Measurements from ENCODE around the gene BICRA. TPM values are rescaled to one million over a fixed set of nuclear protein-coding genes. Genes with fewer than 3 reads are reported as not detected.
"Not testable (repeated sequence)": the region's sequence is repeated elsewhere in the genome, so short reads cannot be mapped to it uniquely, and the experiment has no call there.

BICRA gene
- total RNA-seq, 1 donor from 2014 or later, result 12.9 TPM

DNA sequence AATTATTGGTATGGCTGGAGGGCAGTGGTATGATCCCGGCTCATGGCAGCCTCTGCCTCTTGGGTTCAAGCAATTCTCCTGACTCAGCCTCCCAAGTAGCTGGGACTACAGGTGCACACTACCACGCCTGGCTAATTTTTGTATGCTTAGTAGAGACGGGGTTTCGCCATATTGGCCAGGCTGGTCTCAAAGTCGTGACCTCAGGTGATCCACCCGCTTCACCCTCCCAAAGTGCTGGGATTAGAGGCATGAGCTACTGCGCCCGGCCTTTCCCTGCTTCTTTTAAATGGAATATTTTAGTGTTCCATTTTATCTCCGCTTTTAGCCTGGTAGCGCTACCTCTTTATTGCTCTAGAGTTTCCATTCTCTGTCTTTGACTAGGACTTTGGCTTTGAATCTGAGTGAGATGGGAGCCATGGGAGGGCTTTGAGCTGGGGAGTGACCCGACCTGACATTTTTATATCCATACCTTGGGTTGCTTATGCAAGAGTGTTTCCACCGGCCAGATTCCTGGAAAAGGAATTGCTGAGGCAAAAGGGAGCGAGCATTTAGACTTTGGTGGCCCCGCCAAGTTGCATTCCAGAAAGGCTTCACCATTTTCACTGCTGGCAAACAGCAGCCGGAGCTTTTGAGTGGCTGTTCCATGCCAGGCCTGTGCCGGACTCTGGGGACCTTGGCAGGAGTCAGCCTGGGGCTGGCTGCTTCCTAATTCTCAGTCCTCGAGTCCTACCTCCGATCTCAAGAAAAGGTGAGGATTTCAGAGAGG, 22.9 kb downstream of the BICRA start:
- DNase-seq, result no peak

- DNase-seq, result no peak
These were observed 24.6 kb downstream of the BICRA start for GRCh38 chr19:47633517-47633916.

GRCh38 chr19:47633996-47634395, 25.1 kb downstream of the BICRA start:
- DNase-seq, result no peak

- not testable (repeated sequence) for DNase-seq
These were observed 26.3 kb downstream of the BICRA start for GRCh38 chr19:47635152-47635754.

DNA sequence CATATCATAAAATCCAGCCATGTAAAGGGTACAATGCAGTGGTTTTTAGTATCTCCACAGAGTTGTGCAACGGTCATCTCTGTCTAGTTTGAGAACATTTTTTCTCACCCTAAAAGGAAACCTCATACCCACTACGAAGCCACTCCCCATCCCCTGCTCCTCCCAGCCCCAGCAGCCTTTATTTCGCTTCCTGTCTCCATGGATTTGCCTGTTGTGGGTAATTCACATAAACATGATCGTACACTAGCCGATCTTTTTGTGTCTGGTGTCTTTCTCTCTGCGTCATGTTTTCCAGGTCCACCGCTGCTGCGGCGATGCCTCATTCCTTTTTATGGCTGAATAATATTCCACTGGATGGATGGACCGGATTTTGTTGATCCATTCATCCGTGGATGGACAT, 28.6 kb downstream of the BICRA start:
- no peak for DNase-seq

GRCh38 chr19:47641891-47642485, 33.1 kb downstream of the BICRA start:
- DNase-seq, result no peak

- no peak for DNase-seq
These were observed 34.3 kb downstream of the BICRA start for GRCh38 chr19:47643281-47643680.

GRCh38 chr19:47644199-47644598, 35.3 kb downstream of the BICRA start:
- no peak for DNase-seq

- no peak for DNase-seq
These were observed 36.0 kb downstream of the BICRA start for GRCh38 chr19:47644743-47645482.

DNA sequence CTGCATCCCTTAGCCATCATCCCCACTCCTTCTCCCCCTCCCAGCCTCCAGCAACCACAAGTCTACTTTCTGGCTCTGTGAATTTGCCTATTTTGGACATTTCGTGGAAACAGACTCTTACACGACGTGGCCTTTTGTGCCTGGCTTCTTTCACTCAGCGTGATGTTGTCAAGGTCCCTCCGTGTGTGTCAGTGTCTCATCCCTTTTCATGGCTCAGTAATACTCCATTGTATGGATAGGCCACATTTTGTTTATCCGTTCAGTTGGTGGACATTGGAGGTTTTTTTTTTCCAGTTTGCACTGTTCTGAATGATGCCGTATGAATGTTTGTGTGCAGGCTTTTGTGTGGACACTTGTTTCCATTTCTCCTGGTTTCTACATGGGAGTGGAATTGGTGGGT, 38.0 kb downstream of the BICRA start:
- no peak for DNase-seq

- no peak for DNase-seq
These were observed 40.7 kb downstream of the BICRA start for GRCh38 chr19:47649588-47649987.

DNA sequence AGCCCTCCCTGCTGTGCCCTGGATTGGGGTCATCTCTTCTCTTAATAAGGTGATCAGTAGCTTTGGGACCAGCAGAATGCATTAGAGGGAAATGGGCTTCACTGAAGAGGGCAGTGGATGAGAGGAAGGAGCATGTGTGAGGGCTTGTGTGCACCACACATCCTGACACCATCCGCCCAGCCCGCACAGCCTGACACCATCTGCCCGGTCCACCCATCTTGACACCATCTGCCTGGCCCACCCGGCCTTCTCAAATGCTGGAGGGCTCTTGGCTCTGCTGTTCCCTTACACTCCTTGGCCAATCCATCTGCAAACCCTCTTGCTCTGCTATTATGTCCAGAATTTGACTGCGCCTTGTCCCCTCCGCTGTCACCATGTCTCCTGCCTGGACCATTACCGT, 41.8 kb downstream of the BICRA start:
- DNase-seq, result no peak

DNA sequence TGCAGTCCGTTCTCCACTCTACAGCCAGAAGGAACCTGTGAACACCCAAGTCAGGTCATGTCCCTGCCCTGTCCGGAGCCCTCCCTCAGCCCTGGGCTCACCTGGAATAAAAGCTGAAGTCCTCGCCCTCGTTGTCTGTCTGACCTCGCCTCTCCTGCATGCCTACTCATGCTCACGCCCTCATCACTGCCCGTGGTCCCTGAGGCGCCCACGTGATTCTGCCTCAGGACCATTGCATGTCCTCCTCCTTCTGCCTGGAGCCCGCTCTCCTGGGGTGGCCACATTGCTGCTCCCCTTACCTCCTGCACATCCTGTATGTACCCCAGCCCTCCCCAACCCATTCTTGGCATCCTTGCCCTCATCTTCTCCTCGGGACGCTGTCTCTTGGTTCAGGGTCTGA, 42.2 kb downstream of the BICRA start:
- no peak for DNase-seq

- DNase-seq, result no peak
These were observed 42.8 kb downstream of the BICRA start for GRCh38 chr19:47651691-47652090.

- no peak for DNase-seq
These were observed 43.4 kb downstream of the BICRA start for GRCh38 chr19:47652285-47652684.

DNA sequence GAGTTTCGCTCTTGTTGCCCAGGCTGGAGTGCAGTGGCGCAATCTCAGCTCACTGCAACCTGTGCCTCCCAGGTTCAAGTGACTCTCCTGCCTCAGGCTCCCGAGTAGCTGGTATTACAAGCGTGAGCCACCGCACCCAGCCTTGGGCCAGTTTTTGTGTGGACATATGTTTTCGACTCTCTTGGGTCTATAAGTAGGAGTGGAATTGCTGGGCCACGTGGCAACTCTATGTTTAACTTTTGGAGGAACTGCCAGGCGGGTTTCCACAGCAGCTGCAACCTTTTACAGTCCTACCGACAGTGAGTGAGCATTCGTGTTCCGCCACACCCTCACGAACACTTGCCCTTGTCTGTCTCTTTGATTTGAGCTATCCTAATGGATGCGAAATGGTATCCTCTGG, 44.9 kb downstream of the BICRA start:
- DNase-seq, result no peak

DNA sequence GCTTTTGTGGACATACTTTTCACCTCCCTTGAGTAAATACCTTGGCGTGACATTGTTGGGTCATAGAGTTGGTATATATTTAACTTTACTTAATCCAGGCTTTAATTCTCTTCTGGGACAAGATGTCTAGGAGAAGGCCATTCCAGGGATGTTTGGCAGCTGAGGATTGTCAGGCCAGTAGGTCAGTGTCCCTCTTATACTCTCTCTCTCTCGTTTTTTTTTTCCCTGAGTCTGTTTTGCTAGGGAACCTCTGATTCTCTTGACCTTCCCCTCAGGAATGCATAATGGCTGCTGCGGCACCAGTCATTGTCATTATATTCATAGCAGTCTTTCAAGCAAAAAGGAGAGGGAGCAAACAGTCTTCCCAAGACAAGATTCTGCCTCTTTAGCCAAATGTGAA, 48.8 kb downstream of the BICRA start:
- DNase-seq, result no peak

- DNase-seq, result peak; percentile 67
These were observed 49.8 kb downstream of the BICRA start for GRCh38 chr19:47658431-47659348.

- no peak for DNase-seq
These were observed 51.5 kb downstream of the BICRA start for GRCh38 chr19:47660435-47660832.

GRCh38 chr19:47661161-47661560, 52.2 kb downstream of the BICRA start:
- DNase-seq, result no peak

DNA sequence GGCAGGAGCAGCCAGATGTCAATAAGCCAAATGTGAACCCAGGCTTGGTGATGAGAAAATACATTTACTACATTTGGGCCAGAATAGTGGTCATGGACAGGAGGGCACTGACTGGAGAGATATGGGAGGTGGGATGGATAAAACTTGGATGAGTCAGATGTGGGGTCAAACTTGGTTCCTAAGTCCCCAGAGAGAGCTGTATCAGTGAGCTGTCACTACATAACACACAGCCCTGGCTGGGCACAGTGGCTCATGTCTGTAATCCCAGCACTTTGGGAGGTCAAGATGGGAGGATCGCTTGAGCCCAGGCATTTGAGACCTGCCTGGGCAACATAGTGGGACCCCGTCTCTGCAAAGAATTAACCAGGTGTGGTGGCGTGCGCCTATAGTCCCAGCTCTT, 52.7 kb downstream of the BICRA start:
- DNase-seq, result no peak

GRCh38 chr19:47663435-47663910, 54.5 kb downstream of the BICRA start:
- DNase-seq, result no peak

Data from dermis blood vessel endothelial cell (primary cell).